ENCODE results near the gene AHCYL1. TPM values are rescaled to one million over a fixed set of nuclear protein-coding genes. Genes with fewer than 3 reads are reported as not detected.
A peak's percentile ranks its signal among the peaks of the same experiment; 100 is the strongest.

The AHCYL1 gene
- total RNA-seq, 2 donors from 2014 or later: 37.4 to 69.3 TPM

DNA sequence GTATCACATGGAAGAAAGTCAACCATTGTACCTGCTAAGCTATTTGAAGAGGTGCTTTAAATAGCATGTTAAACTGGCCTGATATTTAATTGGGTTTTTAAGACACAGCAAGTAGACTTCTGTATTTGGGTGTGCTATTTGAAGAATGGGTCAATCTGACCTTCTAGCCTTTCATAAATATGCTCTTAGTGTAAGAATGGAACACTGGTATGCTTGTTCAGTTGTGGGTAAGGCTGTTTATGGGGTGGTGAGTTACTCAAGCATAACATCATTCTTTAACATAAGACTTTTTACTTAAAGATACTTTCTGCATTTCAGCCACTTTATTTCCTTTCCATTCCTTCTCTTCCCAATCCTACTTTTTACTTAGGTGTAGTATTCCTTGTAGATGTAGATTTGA lies 21.4 kb downstream of the AHCYL1 start:
- H3K4me1 ChIP-seq (ENCODE audit: control insufficient read depth in 1 of 2, low read depth in 2 of 2): peaks cover 15 to 46% of the 10 kb centered on the region in 2 donors
- H3K27me3 ChIP-seq (replicated peaks; ENCODE audit: insufficient read depth): no peaks in the 10 kb centered on the region
- no peak for DNase-seq (ENCODE audit: low spot score)
- ATAC-seq (ENCODE audit: insufficient number of reproducible peaks, low FRiP score, low read depth): no peak
- no peak overlapping the region for H3K4me3 ChIP-seq
- peaks cover 15% of the 10 kb centered on the region for H3K36me3 ChIP-seq
- TF ChIP-seq, protein P1, sequence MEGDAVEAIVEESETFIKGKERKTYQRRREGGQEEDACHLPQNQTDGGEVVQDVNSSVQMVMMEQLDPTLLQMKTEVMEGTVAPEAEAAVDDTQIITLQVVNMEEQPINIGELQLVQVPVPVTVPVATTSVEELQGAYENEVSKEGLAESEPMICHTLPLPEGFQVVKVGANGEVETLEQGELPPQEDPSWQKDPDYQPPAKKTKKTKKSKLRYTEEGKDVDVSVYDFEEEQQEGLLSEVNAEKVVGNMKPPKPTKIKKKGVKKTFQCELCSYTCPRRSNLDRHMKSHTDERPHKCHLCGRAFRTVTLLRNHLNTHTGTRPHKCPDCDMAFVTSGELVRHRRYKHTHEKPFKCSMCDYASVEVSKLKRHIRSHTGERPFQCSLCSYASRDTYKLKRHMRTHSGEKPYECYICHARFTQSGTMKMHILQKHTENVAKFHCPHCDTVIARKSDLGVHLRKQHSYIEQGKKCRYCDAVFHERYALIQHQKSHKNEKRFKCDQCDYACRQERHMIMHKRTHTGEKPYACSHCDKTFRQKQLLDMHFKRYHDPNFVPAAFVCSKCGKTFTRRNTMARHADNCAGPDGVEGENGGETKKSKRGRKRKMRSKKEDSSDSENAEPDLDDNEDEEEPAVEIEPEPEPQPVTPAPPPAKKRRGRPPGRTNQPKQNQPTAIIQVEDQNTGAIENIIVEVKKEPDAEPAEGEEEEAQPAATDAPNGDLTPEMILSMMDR (IDR thresholded peaks at IDR 0.05): no peak
- H3K27ac ChIP-seq: no peak overlapping the region
- no peaks in the 10 kb centered on the region for H3K9me3 ChIP-seq

DNA sequence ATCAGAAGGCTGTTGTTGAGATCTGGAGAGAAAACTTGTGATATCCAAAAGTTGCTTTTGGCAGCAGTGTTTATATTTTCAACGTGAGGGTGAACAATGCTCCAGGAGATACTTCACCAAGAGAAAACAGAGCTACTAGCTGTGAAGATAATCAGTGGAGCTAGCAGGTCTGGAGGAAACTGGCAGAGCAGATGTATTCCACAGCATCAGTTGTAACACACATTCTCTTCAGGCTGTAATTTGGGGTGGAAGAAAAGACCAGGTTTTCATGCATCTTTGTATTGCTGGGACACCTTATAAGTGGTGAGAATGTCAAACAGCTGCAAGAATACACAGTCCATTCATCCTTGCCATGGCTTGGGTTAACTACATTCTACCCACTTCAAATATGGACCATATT lies 22.0 kb downstream of the AHCYL1 start:
- Histone ChIP-seq H3K27ac (no peak overlapping the region), H3K36me3 (peaks cover 18% of the 10 kb centered on the region), H3K4me3 (no peak overlapping the region), H3K4me1 (ENCODE audit: control insufficient read depth in 1 of 2, low read depth in 2 of 2) (peaks cover 15 to 46% of the 10 kb centered on the region in 2 donors), H3K9me3 (no peaks in the 10 kb centered on the region), H3K27me3 (replicated peaks; ENCODE audit: insufficient read depth) (no peaks in the 10 kb centered on the region)
- DNase-seq (ENCODE audit: low spot score) (no peak), ATAC-seq (ENCODE audit: insufficient number of reproducible peaks, low FRiP score, low read depth) (no peak)
- TF ChIP-seq, protein P1 (IDR thresholded peaks at IDR 0.05): no peak

DNA sequence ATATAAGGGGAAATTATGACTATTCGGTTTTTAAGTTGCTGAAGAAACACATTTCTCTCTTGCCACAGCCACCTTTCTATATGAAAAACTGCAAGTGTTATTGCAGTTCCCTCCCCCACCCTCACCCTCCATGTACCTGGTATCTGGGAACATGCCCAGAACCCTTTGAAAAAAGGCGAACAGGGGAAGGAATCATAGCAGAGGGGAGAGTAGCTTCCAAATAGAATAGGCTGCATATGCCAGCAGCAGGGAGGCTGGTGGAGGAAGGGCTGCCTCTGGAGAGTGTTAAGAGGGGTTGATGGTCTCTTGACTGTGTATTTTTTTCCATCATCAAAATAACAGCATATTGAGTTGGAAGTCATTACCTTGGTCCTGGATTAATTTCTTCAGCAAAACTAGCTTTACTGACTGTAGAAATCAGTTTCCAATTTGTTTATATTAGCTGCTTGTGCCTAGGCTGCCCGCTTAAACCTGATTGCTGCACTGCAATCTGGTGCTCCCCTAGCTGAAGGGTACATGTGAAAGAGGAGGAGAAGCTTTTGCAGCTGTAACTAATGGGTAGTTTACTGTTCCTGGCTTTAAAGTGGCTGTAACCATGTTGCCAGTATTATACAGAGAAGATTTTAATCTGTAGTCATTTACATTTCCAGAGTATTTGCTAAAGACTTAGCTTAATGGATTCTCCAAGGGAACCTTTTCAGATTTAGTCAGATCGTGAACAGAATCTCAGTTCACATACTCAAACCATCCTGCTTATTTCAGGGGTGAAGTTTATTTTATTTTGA lies 22.7 kb downstream of the AHCYL1 start:
- H3K27me3 ChIP-seq (replicated peaks; ENCODE audit: insufficient read depth): no peaks in the 10 kb centered on the region
- ATAC-seq (ENCODE audit: insufficient number of reproducible peaks, low FRiP score, low read depth) (no peak), DNase-seq (ENCODE audit: low spot score) (no peak)
- no peak overlapping the region for H3K27ac ChIP-seq
- peaks cover 21% of the 10 kb centered on the region for H3K36me3 ChIP-seq
- H3K9me3 ChIP-seq: no peaks in the 10 kb centered on the region
- H3K4me3 ChIP-seq: no peak overlapping the region
- H3K4me1 ChIP-seq (ENCODE audit: control insufficient read depth in 1 of 2, low read depth in 2 of 2): peaks cover 15 to 46% of the 10 kb centered on the region in 2 donors
- TF ChIP-seq, protein P1 (IDR thresholded peaks at IDR 0.05): no peak

DNA sequence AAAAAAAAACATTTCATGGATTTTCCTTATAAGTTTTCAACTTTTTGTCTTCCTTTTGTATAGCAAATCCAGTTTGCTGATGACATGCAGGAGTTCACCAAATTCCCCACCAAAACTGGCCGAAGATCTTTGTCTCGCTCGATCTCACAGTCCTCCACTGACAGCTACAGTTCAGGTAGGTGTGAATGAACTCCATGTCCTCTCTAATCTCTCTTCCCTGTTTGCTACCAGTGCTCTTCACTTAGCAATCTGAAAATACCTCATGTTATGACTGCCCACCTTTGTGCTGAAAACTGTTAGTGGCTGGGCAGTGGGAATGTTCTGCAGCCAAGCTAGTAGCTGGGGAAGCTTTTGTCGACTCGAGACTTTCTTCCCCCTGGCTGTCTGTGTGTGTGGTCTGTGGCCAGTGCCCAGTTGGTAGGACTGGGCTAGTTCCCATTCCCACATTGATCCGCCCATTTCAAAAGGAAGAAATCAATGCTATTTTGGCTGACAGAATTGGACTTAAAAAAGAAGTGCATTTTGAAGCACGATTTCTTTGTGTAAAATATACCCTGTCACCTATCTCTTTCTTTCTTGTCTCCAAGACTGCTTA lies 24.5 kb downstream of the AHCYL1 start:
- Histone ChIP-seq H3K4me1 (ENCODE audit: control insufficient read depth in 1 of 2, low read depth in 2 of 2) (peaks cover 9 to 36% of the 10 kb centered on the region in 2 donors), H3K36me3 (peaks cover 31% of the 10 kb centered on the region), H3K27ac (no peak overlapping the region), H3K9me3 (no peaks in the 10 kb centered on the region), H3K27me3 (replicated peaks; ENCODE audit: insufficient read depth) (no peaks in the 10 kb centered on the region), H3K4me3 (no peak overlapping the region)
- TF ChIP-seq, protein P1 (IDR thresholded peaks at IDR 0.05): no peak
- no peak for ATAC-seq (ENCODE audit: insufficient number of reproducible peaks, low FRiP score, low read depth)
- no peak for DNase-seq (ENCODE audit: low spot score)

DNA sequence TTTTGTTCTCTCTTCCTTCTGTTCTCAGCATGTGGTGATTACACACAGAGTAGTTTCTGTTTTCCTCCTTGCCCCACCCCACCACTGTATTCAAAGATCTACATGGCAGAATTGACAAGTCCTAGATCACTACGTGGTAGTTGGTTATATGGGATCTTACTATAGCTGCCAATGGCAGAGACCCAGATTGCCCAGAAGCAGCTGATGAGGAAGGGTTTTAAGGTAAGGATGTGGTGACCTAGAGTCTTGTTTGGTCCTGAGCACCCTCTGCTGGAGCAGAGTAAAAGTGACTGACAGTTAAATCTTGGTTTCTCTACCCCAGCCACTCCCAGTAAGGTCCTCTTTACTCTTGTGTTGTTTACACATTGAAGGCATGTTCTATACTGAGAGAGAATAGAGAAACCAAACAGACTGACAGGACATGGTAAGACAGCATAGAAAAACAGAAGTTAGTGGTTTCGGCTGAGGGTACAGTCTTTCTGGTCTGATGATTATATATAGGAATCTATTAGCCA lies 27.0 kb downstream of the AHCYL1 start:
- TF ChIP-seq, protein P1 (IDR thresholded peaks at IDR 0.05): peak; percentile 16
- no peaks in the 10 kb centered on the region for H3K27me3 ChIP-seq (replicated peaks; ENCODE audit: insufficient read depth)
- DNase-seq (ENCODE audit: low spot score) (no peak), ATAC-seq (ENCODE audit: insufficient number of reproducible peaks, low FRiP score, low read depth) (peak; percentile 43)
- no peak overlapping the region for H3K4me3 ChIP-seq
- H3K36me3 ChIP-seq: peaks cover 50% of the 10 kb centered on the region
- no peak overlapping the region for H3K27ac ChIP-seq
- no peaks in the 10 kb centered on the region for H3K9me3 ChIP-seq
- H3K4me1 ChIP-seq (ENCODE audit: control insufficient read depth in 1 of 2, low read depth in 2 of 2): peaks cover 0 to 12% of the 10 kb centered on the region in 2 donors
